ENCODE results near the gene CNTN4.
A peak's percentile ranks its signal among the peaks of the same experiment; 100 is the strongest.

- TF ChIP-seq, protein P1, sequence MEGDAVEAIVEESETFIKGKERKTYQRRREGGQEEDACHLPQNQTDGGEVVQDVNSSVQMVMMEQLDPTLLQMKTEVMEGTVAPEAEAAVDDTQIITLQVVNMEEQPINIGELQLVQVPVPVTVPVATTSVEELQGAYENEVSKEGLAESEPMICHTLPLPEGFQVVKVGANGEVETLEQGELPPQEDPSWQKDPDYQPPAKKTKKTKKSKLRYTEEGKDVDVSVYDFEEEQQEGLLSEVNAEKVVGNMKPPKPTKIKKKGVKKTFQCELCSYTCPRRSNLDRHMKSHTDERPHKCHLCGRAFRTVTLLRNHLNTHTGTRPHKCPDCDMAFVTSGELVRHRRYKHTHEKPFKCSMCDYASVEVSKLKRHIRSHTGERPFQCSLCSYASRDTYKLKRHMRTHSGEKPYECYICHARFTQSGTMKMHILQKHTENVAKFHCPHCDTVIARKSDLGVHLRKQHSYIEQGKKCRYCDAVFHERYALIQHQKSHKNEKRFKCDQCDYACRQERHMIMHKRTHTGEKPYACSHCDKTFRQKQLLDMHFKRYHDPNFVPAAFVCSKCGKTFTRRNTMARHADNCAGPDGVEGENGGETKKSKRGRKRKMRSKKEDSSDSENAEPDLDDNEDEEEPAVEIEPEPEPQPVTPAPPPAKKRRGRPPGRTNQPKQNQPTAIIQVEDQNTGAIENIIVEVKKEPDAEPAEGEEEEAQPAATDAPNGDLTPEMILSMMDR (IDR thresholded peaks at IDR 0.05; ENCODE audit: low read length), result peak; percentile 41; the same call in 1 of the 2 replicates
- no peak for TF ChIP-seq EZH2 (IDR thresholded peaks at IDR 0.05; ENCODE audit: borderline replicate concordance, low read length)
Observed at GRCh38 chr3:3015185-3016089, 916.8 kb downstream of the CNTN4 start.
